MM.1S (cell line): ENCODE results near the gene TAS2R60.
"Not testable (repeated sequence)": the region's sequence is repeated elsewhere in the genome, so short reads cannot be mapped to it uniquely, and the experiment has no call there.

ENCODE experiments used
- DNase-seq: peaks from one replicate; pipeline ENCODE4 v3.0.0-alpha.2; 2015
- H2AFZ ChIP-seq: fragments of 300-600 bp; sonication (generic); 2 replicates; pipeline ENCODE4 v1.6.0; 2016; ENCODE audit warnings: antibody characterized with exemption, low read length
- H3F3A ChIP-seq: fragments of 300-600 bp; sonication (generic); 2 replicates; pipeline ENCODE4 v1.6.1; 2016; ENCODE audit warnings: mild to moderate bottlenecking, antibody characterized with exemption, low read length, moderate library complexity, mixed read lengths; ENCODE audit not compliant: insufficient read depth
- H3K27ac ChIP-seq: fragments of 300-600 bp; sonication (generic); 2 replicates; pipeline ENCODE4 v1.5.1; 2016; ENCODE audit warnings: mild to moderate bottlenecking, low read length
- H3K27me3 ChIP-seq: fragments of 300-600 bp; sonication (generic); replicated peaks from 2 replicates; pipeline ENCODE4 v1.6.0; 2016; ENCODE audit warnings: low read length; ENCODE audit not compliant: insufficient read depth
- H3K36me3 ChIP-seq: fragments of 300-600 bp; sonication (generic); replicated peaks from 2 replicates; pipeline ENCODE4 v1.6.1; 2016; ENCODE audit warnings: mild to moderate bottlenecking, low read length, mixed read lengths; ENCODE audit not compliant: insufficient read depth
- H3K4me1 ChIP-seq: fragments of 300-600 bp; sonication (generic); 2 replicates; pipeline ENCODE4 v1.6.1; 2016; ENCODE audit warnings: low read length, mixed read lengths
- H3K4me2 ChIP-seq: fragments of 300-600 bp; sonication (generic); 2 replicates; pipeline ENCODE4 v1.6.0; 2016; ENCODE audit warnings: low read depth, low read length
- H3K4me3 ChIP-seq: fragments of 300-600 bp; sonication (generic); 2 replicates; pipeline ENCODE4 v1.5.1; 2016; ENCODE audit warnings: low read length, mixed read lengths
- H3K79me2 ChIP-seq: fragments of 300-600 bp; sonication (generic); 2 replicates; pipeline ENCODE4 v1.6.1; 2016; ENCODE audit warnings: mixed run types, low read length, mixed read lengths
- H3K9ac ChIP-seq: fragments of 300-600 bp; sonication (generic); 2 replicates; pipeline ENCODE4 v1.6.1; 2016; ENCODE audit warnings: low read length, mixed read lengths
- H3K9me2 ChIP-seq: fragments of 300-600 bp; sonication (generic); replicated peaks from 2 replicates; pipeline ENCODE4 v1.6.1; 2016; ENCODE audit warnings: mild to moderate bottlenecking, low read length, mixed read lengths; ENCODE audit not compliant: insufficient read depth
- H3K9me3 ChIP-seq: fragments of 300-600 bp; sonication (generic); replicated peaks from 2 replicates; pipeline ENCODE4 v1.6.1; 2016; ENCODE audit warnings: mild to moderate bottlenecking, low read length, mixed read lengths; ENCODE audit not compliant: insufficient read depth
- H4K20me1 ChIP-seq: fragments of 300-600 bp; sonication (generic); 2 replicates; pipeline ENCODE4 v1.6.1; 2016; ENCODE audit warnings: mild to moderate bottlenecking, low read length, moderate library complexity, mixed read lengths; ENCODE audit not compliant: insufficient read depth
- CTCF ChIP-seq: fragments of 300-600 bp; sonication (generic); IDR thresholded peaks from 2 replicates; pipeline ENCODE4 v1.5.1; 2016; ENCODE audit warnings: antibody characterized with exemption, low read length, mixed read lengths
- EZH2 ChIP-seq: fragments of 300-600 bp; sonication (generic); optimal IDR thresholded peaks from 2 replicates; pipeline ENCODE3; 2017; ENCODE audit warnings: low read depth, mild to moderate bottlenecking, antibody characterized with exemption, low read length, mixed read lengths
- EZH2phosphoT487 ChIP-seq: fragments of 300-600 bp; sonication (generic); IDR thresholded peaks from 2 replicates; pipeline ENCODE4 v1.6.1; 2018; ENCODE audit warnings: antibody characterized with exemption, low read length

Gene TAS2R60

GRCh38 chr7:143401265-143401664, 42.0 kb upstream of the TAS2R60 start:
- Histone ChIP-seq H3K4me1 (no peaks in the 10 kb centered on the region), H3K9me2 (no peaks in the 10 kb centered on the region), H4K20me1 (no peaks in the 10 kb centered on the region), H3K9ac (no peak overlapping the region), H3K36me3 (no peaks in the 10 kb centered on the region), H2AFZ (no peak overlapping the region), H3F3A (no peaks in the 10 kb centered on the region), H3K27ac (no peak overlapping the region), H3K4me2 (no peak overlapping the region), H3K4me3 (no peak overlapping the region), H3K27me3 (peaks cover 6% of the 10 kb centered on the region; the same call in 1 of the 2 replicates), H3K9me3 (no peaks in the 10 kb centered on the region), H3K79me2 (no peaks in the 10 kb centered on the region)
- no peak for TF ChIP-seq EZH2
- no peak for TF ChIP-seq EZH2phosphoT487
- no peak for TF ChIP-seq CTCF
- DNase-seq, result no peak

- not testable (repeated sequence) for H3F3A ChIP-seq, H3K36me3 ChIP-seq, H3K4me1 ChIP-seq, H3K4me3 ChIP-seq, H3K9me3 ChIP-seq, H3K4me2 ChIP-seq, H2AFZ ChIP-seq, H4K20me1 ChIP-seq, DNase-seq, H3K9me2 ChIP-seq, H3K27ac ChIP-seq, H3K79me2 ChIP-seq, H3K9ac ChIP-seq
- peaks cover 14% of the 10 kb centered on the region; the same call in 1 of the 2 replicates for H3K27me3 ChIP-seq
These were observed 41.0 kb upstream of the TAS2R60 start for GRCh38 chr7:143402233-143402632.

- H3K4me3 ChIP-seq, result no peak overlapping the region
- no peaks in the 10 kb centered on the region for H3K79me2 ChIP-seq
- H3K4me1 ChIP-seq, result peaks cover 6% of the 10 kb centered on the region
These were observed 37.9 kb upstream of the TAS2R60 start for GRCh38 chr7:143405173-143406001.

More at GRCh38 chr7:143405173-143406001, 37.9 kb upstream of the TAS2R60 start:
- no peak for TF ChIP-seq EZH2phosphoT487
- TF ChIP-seq EZH2, result no peak
- TF ChIP-seq CTCF, result no peak
- no peak overlapping the region for H2AFZ ChIP-seq
- no peak overlapping the region for H3K4me2 ChIP-seq
- H3K27me3 ChIP-seq, result peaks cover 22% of the 10 kb centered on the region
- no peaks in the 10 kb centered on the region for H3K36me3 ChIP-seq
- no peak overlapping the region for H3K9ac ChIP-seq
- H3K9me3 ChIP-seq, result no peaks in the 10 kb centered on the region
- H3K9me2 ChIP-seq, result no peaks in the 10 kb centered on the region
- no peaks in the 10 kb centered on the region for H3F3A ChIP-seq
- no peaks in the 10 kb centered on the region for H4K20me1 ChIP-seq
- no peak for DNase-seq
- no peak overlapping the region for H3K27ac ChIP-seq
